ENCODE data around the gene OTX2. TPM values are rescaled to one million over a fixed set of nuclear protein-coding genes. Genes with fewer than 3 reads are reported as not detected.

OTX2 gene
- total RNA-seq, 1 donor: not detected

DNA sequence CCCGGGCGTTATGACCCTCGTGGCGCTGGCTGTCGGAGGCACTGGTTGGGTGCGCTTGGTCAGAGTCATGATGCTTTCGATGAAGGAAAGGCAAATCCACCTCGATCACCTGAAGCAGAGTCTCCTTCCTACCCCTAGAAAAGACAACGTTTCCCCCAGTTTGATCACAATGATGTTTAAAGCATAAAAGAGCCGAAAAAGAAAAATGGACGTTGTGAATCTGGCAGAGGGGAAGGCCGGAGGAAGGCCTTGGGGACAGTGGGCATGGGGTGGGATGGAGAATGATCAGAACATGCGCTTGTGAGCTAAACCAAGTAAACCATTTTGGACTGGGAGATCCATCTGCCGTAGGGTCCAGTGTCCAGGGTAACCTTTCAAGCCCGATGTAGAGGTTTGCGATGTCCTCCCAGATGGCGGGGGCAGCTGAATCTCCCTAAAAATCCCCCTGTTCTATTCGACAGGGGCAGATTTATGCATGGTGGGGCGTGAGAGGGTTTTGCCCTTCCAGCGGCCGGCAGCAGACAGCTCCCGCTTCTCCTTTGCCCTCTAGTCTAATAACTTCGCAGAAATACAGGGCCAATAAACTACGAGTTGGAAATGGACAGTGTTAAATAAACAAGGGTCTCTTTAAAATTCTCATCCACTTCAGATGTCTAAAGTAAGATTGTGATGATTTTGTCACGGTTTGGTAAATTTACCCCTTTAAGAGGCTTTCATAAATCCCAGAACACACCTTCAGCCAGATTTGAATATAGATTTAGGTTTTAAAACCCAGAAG is 2.3 kb upstream of the OTX2 start:
- no peak for DNase-seq (ENCODE audit: low read depth in 2 of 3, low spot score in 2 of 3)

GRCh38 chr14:56811593-56812363 is 1.5 kb upstream of the OTX2 start:
- no peak for DNase-seq (ENCODE audit: low read depth in 2 of 3, low spot score in 2 of 3)

DNA sequence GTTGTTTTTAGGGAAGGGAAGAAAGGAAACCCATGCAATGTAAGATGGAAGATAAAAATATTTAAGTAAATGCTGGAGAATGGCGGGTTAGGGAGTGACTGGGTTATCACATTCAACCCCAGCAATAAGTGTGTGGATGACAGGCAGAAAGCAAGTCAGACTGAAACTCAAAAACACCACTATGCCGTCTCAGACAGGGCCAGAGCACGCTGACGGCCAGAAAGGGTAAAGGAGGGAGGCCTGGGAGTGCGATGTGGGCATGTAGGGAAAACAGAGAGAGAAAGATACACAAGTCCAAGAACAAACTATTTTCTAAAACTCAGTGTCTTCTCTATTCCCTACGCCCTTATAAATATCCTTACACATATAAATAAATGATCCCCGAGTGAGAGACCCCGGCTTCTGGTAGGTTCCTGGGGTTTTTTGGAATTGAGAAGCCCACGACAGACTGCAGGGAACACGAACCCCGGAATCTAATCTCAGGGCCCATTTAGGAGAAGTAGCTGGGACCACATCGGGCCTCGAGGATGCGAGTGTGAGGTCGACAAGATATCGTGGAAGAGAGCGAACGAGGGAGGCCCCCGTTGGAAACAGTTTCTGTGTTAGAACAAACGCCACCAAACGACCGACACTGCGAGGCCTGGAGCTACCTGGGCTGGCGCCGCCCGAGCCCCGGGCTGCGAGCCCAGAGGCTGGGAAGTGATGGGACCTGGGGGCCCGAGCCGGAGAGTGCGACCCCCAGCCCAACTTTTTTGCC is 735 bp upstream of the OTX2 start:
- DNase-seq (ENCODE audit: low read depth in 2 of 3, low spot score in 2 of 3): no peak

DNA sequence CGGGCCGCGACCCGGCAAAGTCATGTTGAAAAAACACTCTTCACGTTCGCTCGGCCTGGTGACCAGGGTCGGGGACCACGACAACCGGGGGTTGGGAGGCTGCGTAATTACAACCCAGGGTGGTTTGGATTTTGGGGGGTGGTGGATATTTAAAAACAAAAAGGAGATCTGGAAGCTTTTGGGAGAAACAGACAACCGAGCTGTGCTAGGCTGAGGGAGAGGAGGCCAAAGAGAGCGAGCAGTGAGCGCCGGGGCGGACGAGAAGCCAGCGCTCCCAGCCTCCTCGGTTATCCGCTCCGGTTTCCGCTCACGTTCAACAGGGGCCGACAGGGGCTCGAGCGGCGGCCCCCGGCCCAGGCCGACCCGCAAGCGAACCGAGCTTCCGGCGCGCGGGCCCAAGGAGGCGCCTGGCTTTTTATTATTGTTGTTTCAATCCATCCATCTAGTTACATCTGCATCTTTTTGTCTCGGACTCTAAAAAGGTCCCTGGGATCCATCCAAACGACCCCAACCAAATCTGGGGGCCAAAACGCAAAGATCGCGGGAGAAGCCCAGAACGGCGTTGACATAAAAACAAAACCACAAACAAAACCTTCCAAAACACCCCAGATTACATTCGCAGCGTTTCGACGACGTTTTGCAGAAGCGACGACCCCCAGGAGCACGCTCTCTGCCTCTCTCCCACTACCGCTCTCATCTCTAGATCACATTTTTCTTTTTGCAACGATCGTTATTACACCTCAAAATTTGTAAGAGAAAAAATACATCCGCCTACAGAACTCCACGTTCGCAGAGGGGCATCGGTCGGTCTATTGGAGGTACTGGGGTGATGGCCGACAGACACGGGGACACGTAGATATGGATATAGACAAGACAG is 771 bp downstream of the OTX2 start:
- no peak for DNase-seq (ENCODE audit: low read depth in 2 of 3, low spot score in 2 of 3)

- no peak for DNase-seq (ENCODE audit: low read depth in 2 of 3, low spot score in 2 of 3)
Measured at GRCh38 chr14:56808383-56809269, 1.7 kb downstream of the OTX2 start.

GRCh38 chr14:56808110-56808382 is 2.2 kb downstream of the OTX2 start:
- no peak for DNase-seq (ENCODE audit: low read depth in 2 of 3, low spot score in 2 of 3)

- no peak for DNase-seq (ENCODE audit: low read depth in 2 of 3, low spot score in 2 of 3)
Measured at GRCh38 chr14:56807386-56808109, 2.7 kb downstream of the OTX2 start.

- DNase-seq (ENCODE audit: low read depth in 2 of 3, low spot score in 2 of 3): no peak
Measured at GRCh38 chr14:56806760-56807159, 3.5 kb downstream of the OTX2 start.

DNA sequence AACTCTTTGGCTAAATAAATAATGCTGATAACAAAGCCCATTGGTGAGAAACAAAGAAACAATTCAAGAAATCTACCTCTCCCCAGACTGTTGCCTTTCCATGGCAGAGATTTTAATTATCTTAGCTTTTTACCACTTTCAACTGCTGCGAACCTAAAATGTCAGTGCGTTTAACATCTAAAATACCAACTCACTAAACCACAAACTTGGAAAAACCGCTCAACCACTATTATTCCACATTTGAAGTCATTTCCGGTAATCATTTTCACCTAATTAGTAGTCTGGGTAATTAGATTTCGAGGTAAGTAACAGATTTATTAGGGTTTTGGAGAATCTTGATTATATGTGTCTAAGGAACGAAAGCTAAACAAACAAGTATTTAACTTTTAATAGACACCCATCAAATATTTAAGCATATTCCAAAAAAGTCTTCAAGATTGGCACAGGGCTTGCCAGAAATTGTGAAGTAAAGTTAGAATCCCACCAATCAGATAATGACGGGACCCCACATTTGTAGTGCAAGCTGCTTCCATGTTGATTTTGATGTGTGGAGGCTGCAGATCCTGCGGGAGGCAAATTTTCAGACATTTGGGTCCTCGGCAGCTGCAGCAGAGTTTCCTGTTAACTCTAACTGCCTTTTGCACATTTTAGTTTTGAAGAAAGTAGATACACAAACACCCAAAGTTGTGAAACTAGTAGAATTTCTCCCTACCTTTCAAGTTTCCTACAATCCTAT is 4.1 kb downstream of the OTX2 start:
- no peak for DNase-seq (ENCODE audit: low read depth in 2 of 3, low spot score in 2 of 3)

DNA sequence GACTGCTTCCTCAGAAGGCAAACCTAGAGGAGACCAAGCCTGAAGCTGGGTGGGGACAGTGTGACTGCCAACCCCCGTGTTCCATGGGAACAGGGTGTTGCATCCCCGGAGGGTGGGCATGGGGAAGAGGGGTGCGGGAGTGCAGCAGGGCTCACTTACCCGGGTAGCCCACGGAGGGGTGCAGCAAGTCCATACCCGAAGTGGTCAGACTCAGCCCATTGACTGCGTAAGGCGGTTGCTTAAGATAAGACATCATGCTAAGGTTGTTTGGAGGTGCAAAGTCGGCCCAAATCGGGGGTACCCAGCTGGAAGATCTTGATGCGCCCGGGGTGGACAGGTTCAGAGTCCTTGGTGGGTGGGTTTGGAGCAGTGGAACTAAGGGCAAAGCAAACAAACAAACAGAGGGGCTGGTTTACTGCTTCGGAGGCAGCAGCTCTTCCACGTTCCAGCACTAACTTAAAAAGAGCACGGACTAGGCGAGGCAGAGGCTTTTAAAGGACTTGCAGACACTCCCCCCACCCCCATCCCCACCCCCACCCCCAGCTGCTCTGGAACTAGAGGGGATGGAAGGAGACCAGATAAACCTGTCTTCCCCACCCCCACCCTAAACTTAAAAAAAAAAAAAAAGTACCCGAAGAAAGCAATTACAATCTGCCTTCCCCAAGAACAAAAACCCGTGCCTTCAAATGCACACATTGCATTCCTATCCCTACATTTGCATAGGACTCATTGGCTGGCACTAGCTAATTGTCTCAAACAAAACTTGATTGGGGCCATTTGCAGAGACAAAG is 4.9 kb downstream of the OTX2 start:
- DNase-seq (ENCODE audit: low read depth in 2 of 3, low spot score in 2 of 3): no peak

DNA sequence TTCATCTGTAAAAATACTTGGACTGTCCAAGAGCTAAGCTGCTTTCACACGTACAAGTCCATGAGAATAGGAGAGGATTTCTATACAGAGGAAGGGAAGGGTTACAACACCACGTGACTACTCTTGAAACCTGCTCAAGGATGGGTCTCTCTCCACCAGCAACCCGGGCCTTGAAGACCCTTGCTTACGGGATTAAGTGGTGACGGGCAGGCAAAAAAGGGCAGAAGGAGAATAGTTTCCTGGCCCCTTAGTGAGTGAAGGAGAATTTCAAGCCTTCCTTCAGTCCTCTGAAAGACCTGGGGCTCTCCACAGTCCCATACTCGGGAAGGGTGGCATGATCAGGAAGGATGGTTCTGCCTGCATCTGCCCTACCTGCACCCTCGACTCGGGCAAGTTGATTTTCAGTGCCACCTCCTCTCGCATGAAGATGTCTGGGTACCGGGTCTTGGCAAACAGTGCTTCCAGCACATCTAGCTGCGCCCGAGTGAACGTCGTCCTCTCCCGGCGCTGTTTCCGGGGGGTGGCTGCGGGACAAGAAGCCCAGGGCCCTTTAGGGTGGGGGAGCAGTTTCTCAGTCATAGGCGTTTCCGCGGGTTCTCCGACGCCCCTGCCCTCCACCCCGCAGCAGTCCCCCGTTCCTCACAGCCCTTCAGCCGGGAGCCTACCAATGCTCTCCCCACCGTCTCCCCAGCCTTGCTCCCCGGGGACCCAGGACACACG is 6.3 kb downstream of the OTX2 start:
- no peak for DNase-seq (ENCODE audit: low read depth in 2 of 3, low spot score in 2 of 3)

- no peak for DNase-seq (ENCODE audit: low read depth in 2 of 3, low spot score in 2 of 3)
Measured at GRCh38 chr14:56801920-56802319, 8.4 kb downstream of the OTX2 start.

- DNase-seq (ENCODE audit: low read depth in 2 of 3, low spot score in 2 of 3): no peak
Measured at GRCh38 chr14:56799343-56799645, 11.0 kb downstream of the OTX2 start.

GRCh38 chr14:56798447-56799342 is 11.6 kb downstream of the OTX2 start:
- DNase-seq (ENCODE audit: low read depth in 2 of 3, low spot score in 2 of 3): no peak

DNA sequence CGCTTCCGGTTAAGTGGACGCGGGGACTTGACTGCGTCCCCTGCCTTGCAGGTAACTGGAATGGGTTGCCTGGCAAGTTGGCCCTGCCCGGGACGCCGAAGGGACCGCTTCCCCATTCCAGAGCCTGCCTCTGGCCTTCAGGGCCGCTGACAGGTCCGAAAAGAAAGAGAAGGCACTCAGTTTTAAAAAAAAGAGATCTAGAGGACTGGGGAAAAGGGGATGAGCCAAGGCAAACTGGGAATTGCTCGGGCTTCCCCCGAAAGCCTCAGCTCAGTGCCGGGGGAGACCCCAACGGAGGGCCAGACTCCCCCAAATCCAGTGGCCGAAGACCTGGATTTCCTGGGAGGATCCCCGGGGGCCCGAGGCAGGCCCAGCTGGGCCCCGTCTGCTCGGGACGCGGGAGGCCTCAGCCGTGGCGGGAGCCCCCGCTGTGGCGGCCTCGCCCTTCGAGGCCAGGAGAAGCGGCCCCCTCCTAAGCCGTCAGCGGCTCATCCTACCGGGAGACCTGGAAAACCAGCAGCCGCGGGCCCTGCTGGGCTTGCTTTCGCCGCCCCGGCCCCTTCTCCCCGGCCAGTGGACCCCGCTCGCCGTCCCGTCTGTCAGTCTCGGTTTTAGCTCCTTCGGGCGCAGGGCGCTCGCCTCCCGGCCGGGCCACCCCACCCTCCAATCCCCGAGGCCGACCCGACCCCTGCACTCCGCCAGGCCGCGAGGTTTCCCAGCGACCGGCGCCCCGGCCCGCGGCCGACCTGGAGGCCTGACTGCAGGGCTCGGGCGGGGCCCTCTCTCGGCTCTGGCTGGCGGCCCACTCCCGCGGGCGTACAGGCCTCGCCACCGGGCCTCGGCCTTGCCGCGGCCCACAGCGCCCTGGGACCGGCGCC is 12.5 kb downstream of the OTX2 start:
- no peak for DNase-seq (ENCODE audit: low read depth in 2 of 3, low spot score in 2 of 3)

Data from hematopoietic multipotent progenitor cell (in vitro differentiated cells).